SH-SY5Y (cell line): Measurements from ENCODE around the gene SYNJ2.

ENCODE experiments used
- GATA2 ChIP-seq: IDR thresholded peaks from 2 replicates; pipeline ENCODE4 v1.6.1; 2011; ENCODE audit warnings: mild to moderate bottlenecking, low read depth, low read length
- GATA3 ChIP-seq: IDR thresholded peaks from 2 replicates; pipeline ENCODE4 v1.6.1; 2011; ENCODE audit warnings: low read depth, mild to moderate bottlenecking, low read length, moderate library complexity

DNA sequence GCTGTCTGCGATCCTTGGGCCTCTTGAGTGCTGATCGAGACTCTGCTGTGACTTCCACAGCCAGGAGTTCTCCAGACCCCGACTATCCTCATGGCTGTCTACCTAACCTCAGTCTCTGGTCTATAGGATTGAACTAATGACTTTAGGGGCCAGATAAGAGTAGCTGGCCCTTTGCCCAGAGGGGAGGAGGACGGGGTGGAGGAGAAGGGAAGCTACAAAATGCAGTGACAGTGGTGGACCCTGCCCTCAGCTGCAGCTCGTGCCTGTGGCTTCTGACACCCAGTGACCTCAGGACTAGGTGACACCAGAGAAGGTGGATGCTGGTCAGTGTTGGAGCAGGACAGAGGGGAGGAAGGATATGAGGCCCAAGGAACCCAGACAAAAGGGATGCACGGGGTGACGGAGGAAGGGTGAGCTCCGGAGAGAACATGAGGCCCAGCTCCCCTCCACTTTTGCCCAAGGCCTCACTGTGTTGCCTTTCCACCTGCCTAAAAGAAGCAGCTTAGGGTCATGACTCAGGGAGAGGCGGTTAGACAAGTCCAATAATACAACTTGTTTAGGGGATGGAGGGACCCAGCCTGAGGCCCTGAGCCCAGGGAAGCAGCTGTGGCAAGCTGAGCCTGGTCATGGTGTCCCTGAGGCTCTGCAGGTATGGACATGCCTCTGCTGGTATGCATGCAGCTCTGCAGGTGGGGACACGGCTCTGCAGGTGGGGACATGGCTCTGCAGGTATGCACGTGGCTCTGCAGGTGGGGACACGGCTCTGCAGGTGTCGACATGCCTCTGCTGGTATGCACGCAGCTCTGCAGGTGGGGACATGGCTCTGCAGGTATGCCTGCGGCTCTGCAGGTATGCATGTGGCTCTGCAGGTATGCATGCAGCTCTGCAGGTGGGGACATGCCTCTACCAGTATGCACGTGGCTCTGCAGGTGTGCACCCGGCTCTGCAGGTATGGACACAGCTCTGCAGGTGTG, 67.7 kb downstream of the SYNJ2 start:
- TF ChIP-seq GATA2 (no peak), GATA3 (no peak)
